GM12878 (cell line): Measurements from ENCODE around the gene TOPBP1. TPM values are rescaled to one million over a fixed set of nuclear protein-coding genes. Genes with fewer than 3 reads are reported as not detected.

Experiments used
- ATAC-seq: fragments of 200-7000 bp; cut with Tn5 transposase; 3 replicates; pipeline ENCODE4 v1.9.1; 2020; ENCODE audit warnings: mild to moderate bottlenecking, moderate library complexity
- BruUV-seq: library from RNA; stranded (reverse); fragments of 400-500 nt; replicated peaks from 2 replicates; lab custom pipeline; 2021; lab: Mats Ljungman, UMichigan
- CTCF ChIA-PET: fragments of 300-600 bp; sonication (Branson Sonifier 250); formaldehyde crosslinking; extraction: SDS; loops from one replicate; lab custom pipeline; 2021; ENCODE audit warnings: inconsistent platforms; lab: Yijun Ruan, JAX
- POLR2A ChIA-PET: fragments of 350-600 bp; formaldehyde crosslinking; extraction: SDS; loops from one replicate; lab custom pipeline; 2021; ENCODE audit warnings: inconsistent platforms; lab: Charles Lee
- RAD21 ChIA-PET: fragments of 300-600 bp; sonication (Branson Sonifier 250); formaldehyde crosslinking; loops from one replicate; lab custom pipeline; 2023; ENCODE audit warnings: antibody characterized with exemption; ENCODE audit not compliant: unreplicated experiment; lab: Charles Lee
- SMC1A ChIA-PET: fragments of 300-600 bp; sonication (Branson Sonifier 250); formaldehyde crosslinking; loops from one replicate; lab custom pipeline; 2023; ENCODE audit not compliant: unreplicated experiment, uncharacterized antibody; lab: Charles Lee
- DNase-seq: peaks from one replicate; pipeline ENCODE4 v3.0.0-alpha.2; 2011; ENCODE audit warnings: low read depth, low spot score
- FAIRE-seq: peaks from 3 replicates; lab custom pipeline; 2011; peaks lifted over from hg19 to GRCh38; lab: Jason Lieb, UNC
- H2AFZ ChIP-seq: 2 replicates; pipeline ENCODE4 v1.6.0; 2011; ENCODE audit warnings: low read depth, low read length, control low read depth; ENCODE audit not compliant: control insufficient read depth
- H3K27ac ChIP-seq: 2 replicates; pipeline ENCODE4 v1.5.1; 2011; ENCODE audit warnings: control low read depth; ENCODE audit not compliant: control insufficient read depth, insufficient read depth
- H3K27me3 ChIP-seq, 2 experiments: replicated peaks in 1 of 2; 2 replicates each; pipeline versions ENCODE4 v1.6.0 to v1.6.1; 2011; ENCODE audit warnings: low read length in 1 of 2; ENCODE audit not compliant: control insufficient read depth in 2 of 2, insufficient read depth in 2 of 2
- H3K36me3 ChIP-seq, 2 experiments: 2 replicates each; pipeline ENCODE4 v1.5.1; 2011; ENCODE audit warnings: low read length in 1 of 2; ENCODE audit not compliant: control insufficient read depth in 2 of 2, insufficient read depth in 2 of 2
- H3K4me1 ChIP-seq: 2 replicates; pipeline ENCODE4 v1.6.1; 2011; ENCODE audit warnings: mild to moderate bottlenecking, low read length, moderate library complexity, mixed read lengths; ENCODE audit not compliant: control insufficient read depth, insufficient read depth
- H3K4me2 ChIP-seq: 2 replicates; pipeline ENCODE4 v1.6.0; 2011; ENCODE audit warnings: control low read depth; ENCODE audit not compliant: control insufficient read depth, insufficient read depth
- H3K4me3 ChIP-seq: fragments of 200-600 bp; sonication (generic); 2 replicates; pipeline ENCODE4 v1.5.1; 2016
- H3K79me2 ChIP-seq: 2 replicates; pipeline ENCODE4 v1.6.0; 2011; ENCODE audit warnings: low read length; ENCODE audit not compliant: control insufficient read depth, insufficient read depth
- H3K9ac ChIP-seq: 2 replicates; pipeline ENCODE4 v1.8.0; 2011; ENCODE audit warnings: low read length, control low read depth, mixed read lengths; ENCODE audit not compliant: control insufficient read depth, insufficient read depth
- H3K9me3 ChIP-seq: replicated peaks from 3 replicates; pipeline ENCODE4 v1.5.1; 2011; ENCODE audit warnings: mild to moderate bottlenecking, low read length; ENCODE audit not compliant: control insufficient read depth, insufficient read depth
- H4K20me1 ChIP-seq: 2 replicates; pipeline ENCODE4 v1.6.0; 2011; ENCODE audit not compliant: control insufficient read depth, insufficient read depth
- BRCA1 ChIP-seq: IDR thresholded peaks from 2 replicates; pipeline ENCODE4 v1.6.1; 2011; ENCODE audit warnings: low read depth, low read length, improper control_type of control experiment
- HDGF ChIP-seq: fragments of 450-650 bp; IDR thresholded peaks from 2 replicates; pipeline ENCODE4 v1.6.1; 2016; ENCODE audit warnings: antibody characterized with exemption
- NR2C2 ChIP-seq: IDR thresholded peaks from 2 replicates; pipeline ENCODE4 v1.6.1; 2011; ENCODE audit warnings: borderline replicate concordance, low read depth; ENCODE audit not compliant: control insufficient read depth, insufficient read length
- ZBTB33 ChIP-seq: fragments of 450-650 bp; IDR thresholded peaks from 2 replicates; pipeline ENCODE4 v1.6.1; 2017; ENCODE audit warnings: mild to moderate bottlenecking
- WGBS: methylation state at CpG from one replicate; pipeline ENCODE4 v1.1.6; 2016; ENCODE audit warnings: low lambda C conversion rate; ENCODE audit not compliant: insufficient replicate concordance, insufficient coverage; ENCODE audit errors: missing lambda C conversion rate; 5-methylcytosine and 5-hydroxymethylcytosine counted together
- in situ Hi-C: fragments of 300-500 bp; cut with MboI; formaldehyde crosslinking; loops from 9 replicates; pipeline ENCODE4 v1.14.3; 2018; ENCODE audit warnings: mixed read lengths
- intact Hi-C: fragments of 100-400 bp; cut with micrococcal nuclease; formaldehyde crosslinking; loops from one replicate; pipeline ENCODE4 v1.14.2; 2022; ENCODE audit not compliant: unreplicated experiment
- polyA plus RNA-seq, 11 experiments: library from polyadenylated mRNA; depleted of rRNA in 4 of 11; unstranded in 6 of 11; stranded (reverse) in 5 of 11; fragments of >200 nt; fragmentation: Nextera tagmentation in 4 of 11; fragmentation: Illumina TruSeq in 1 of 11; extraction: Ambion mirVana in 4 of 11; extraction: Trizol in 1 of 11; gene quantifications; 1 replicate in 1 of 11; 2 replicates in 10 of 11; pipeline versions ENCODE4 v1.2.1 to v1.2.3, GENCODE V29; 2011 to 2016; ENCODE audit warnings: inconsistent platforms in 2 of 11, missing spikeins in 2 of 11, low read depth in 1 of 11
- total RNA-seq, 4 experiments: library from RNA; depleted of rRNA in 3 of 4; stranded (reverse); fragments of >200 nt in 3 of 4; fragmentation: Illumina TruSeq in 1 of 4; extraction: Trizol in 1 of 4; gene quantifications; 2 replicates each; pipeline versions ENCODE4 v1.2.1 to v1.2.3, GENCODE V29; 2013 to 2021

TOPBP1 gene
- total and polyA plus RNA-seq, 10 of the 15 experiments (the other 5 are each of a cell fraction or from before 2014, with no cell fraction given) = 18.3 to 99.3 (median 61.5) TPM

GRCh38 chr3:133709139-133709750 lies 47.5 kb upstream of the TOPBP1 start (continued):
- no peak for TF ChIP-seq ZBTB33

- no TSS peak for BruUV-seq
- DNase-seq (no peak), FAIRE-seq (no peak), ATAC-seq (no peak)
- Histone ChIP-seq H3K9ac (no peak overlapping the region), H3K4me1 (no peaks in the 10 kb centered on the region), H4K20me1 (no peaks in the 10 kb centered on the region), H3K27me3 (peaks cover 0 to 2% of the 10 kb centered on the region in 2 experiments; a peak in 2 of 4 replicates), H3K9me3 (no peaks in the 10 kb centered on the region), H2AFZ (no peak overlapping the region), H3K4me2 (no peak overlapping the region), H3K4me3 (no peak overlapping the region), H3K79me2 (no peaks in the 10 kb centered on the region), H3K27ac (no peak overlapping the region), H3K36me3 (no peaks in the 10 kb centered on the region)
- intact Hi-C loops (no loop called here), in situ Hi-C loops (no loop called here)
- POLR2A ChIA-PET = no interaction called here
- 21% methylated on average over 4 of the region's 4 CpGs for WGBS
- TF ChIP-seq NR2C2 (no peak), BRCA1 (no peak), HDGF (no peak)
- SMC1A ChIA-PET = no interaction called here
- RAD21 ChIA-PET = no interaction called here
- CTCF ChIA-PET = no interaction called here
These were observed 44.3 kb upstream of the TOPBP1 start for GRCh38 chr3:133706033-133706432.
